Transverse colon (tissue), 4 donors: ENCODE results near the gene SULF2.

ENCODE experiments used
- EP300 ChIP-seq: sonication (generic); formaldehyde crosslinking; IDR thresholded peaks from one replicate; pipeline ENCODE4 v1.6.1; 2017; ENCODE audit warnings: antibody characterized with exemption, low read depth
- POLR2A ChIP-seq: fragments of 450-650 bp; IDR thresholded peaks from one replicate; pipeline ENCODE4 v1.6.1; 2016; ENCODE audit warnings: antibody characterized with exemption, mild to moderate bottlenecking, moderate library complexity
- POLR2AphosphoS5 ChIP-seq, 3 donors: sonication (generic); formaldehyde crosslinking; IDR thresholded peaks; one replicate each; pipeline ENCODE4 v1.6.1; 2016; ENCODE audit warnings: antibody characterized with exemption in 3 of 3
- TF ChIP-seq, protein P1 (sequence below), 5 experiments: fragments of 200-600 bp in 3 of 5; fragments of 450-650 bp in 2 of 5; sonication (generic) in 3 of 5; IDR thresholded peaks; 1 replicate in 2 of 5; 2 replicates in 3 of 5; pipeline ENCODE4 v1.5.1; 2016 to 2017; ENCODE audit warnings: antibody characterized with exemption in 5 of 5, inconsistent platforms in 3 of 5, mild to moderate bottlenecking in 2 of 5, moderate library complexity in 1 of 5

GRCh38 chr20:47725248-47725973 lies 59.9 kb downstream of the SULF2 start:
- no peak for TF ChIP-seq POLR2A
- TF ChIP-seq, protein P1, sequence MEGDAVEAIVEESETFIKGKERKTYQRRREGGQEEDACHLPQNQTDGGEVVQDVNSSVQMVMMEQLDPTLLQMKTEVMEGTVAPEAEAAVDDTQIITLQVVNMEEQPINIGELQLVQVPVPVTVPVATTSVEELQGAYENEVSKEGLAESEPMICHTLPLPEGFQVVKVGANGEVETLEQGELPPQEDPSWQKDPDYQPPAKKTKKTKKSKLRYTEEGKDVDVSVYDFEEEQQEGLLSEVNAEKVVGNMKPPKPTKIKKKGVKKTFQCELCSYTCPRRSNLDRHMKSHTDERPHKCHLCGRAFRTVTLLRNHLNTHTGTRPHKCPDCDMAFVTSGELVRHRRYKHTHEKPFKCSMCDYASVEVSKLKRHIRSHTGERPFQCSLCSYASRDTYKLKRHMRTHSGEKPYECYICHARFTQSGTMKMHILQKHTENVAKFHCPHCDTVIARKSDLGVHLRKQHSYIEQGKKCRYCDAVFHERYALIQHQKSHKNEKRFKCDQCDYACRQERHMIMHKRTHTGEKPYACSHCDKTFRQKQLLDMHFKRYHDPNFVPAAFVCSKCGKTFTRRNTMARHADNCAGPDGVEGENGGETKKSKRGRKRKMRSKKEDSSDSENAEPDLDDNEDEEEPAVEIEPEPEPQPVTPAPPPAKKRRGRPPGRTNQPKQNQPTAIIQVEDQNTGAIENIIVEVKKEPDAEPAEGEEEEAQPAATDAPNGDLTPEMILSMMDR (IDR thresholded peaks at IDR 0.05), result peak; percentile 82 to 95 (median 88)
- TF ChIP-seq POLR2AphosphoS5 (IDR thresholded peaks at IDR 0.05), result no peak
- TF ChIP-seq EP300, result no peak
